IPS-18c (cell line): ENCODE measurements around the gene CNIH2.
"Not testable (repeated sequence)": the region's sequence is repeated elsewhere in the genome, so short reads cannot be mapped to it uniquely, and the experiment has no call there.

Source experiments
- H3K4me3 ChIP-seq: 2 replicates; pipeline ENCODE4 v1.7.0; 2013; ENCODE audit warnings: low read depth, mild to moderate bottlenecking, low read length, moderate library complexity; ENCODE audit not compliant: insufficient read depth
- H3K9me3 ChIP-seq: one replicate; pipeline ENCODE4 v1.6.1; 2013; ENCODE audit warnings: mild to moderate bottlenecking, low read length, moderate library complexity; ENCODE audit not compliant: control insufficient read depth, insufficient read depth

The CNIH2 gene

DNA sequence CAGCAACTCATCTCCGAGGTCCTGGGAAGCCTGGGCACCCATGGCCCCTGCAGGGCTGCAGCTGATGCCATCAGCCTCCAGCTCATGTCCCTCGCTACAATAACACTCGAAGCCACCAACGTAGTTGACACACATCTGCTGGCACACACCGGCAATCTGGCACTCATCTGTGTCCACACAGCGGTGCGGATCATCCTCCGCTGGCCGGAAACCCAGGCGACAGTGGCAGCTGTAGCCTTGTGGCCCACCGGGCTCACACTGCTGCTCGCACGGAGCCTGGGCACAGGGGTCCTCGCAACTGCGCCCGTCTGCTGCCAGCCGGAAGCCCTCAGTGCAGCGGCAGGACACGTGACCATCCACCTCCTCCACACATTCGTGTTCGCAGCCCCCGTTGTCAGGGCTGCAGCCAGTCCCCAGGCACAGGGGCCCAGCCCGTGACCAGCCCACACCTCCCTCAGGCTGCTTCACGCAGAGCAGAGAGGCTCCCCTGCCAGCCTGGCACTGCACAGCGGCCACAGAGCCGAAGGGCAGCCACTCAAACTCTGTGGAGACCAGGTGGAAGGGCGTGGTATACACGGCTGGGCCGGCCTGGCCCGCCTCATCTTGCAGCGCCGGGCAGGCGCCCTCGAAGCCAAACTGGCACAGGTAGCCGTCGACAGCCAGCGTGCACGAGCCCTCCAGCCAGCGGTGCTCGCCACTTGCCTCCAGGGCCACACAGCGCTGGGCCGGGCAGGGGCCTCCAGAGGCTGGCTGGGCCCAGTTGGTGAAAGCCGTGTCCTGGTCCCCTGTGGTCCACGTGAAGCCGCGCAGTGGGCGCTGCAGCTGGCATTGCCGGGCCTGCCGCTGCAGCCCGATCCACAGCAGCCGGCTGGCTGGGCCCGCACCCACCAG is 38.2 kb downstream of the CNIH2 start:
- no peaks in the 10 kb centered on the region for H3K9me3 ChIP-seq
- H3K4me3 ChIP-seq = no peak overlapping the region

DNA sequence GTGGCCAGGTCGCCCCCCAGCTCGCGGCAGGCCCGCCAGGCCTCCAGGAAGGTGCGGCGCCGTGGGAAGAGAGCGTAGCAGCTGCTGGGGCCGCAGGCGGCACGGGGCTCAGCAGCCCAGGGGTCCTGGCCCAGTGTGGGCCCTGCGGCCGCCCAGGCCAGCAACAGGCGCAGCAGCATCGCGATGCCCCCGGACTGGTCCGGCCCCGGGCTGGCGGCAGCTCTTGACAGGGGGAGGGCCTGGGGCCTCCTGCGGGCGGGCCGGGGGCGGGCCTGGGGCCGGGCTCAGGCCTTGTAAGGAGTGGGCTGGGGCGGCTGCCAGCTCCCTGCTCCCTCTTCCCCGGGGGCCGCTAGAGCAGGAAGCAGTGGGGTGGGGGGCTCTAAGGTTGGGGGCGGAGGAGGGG is 38.9 kb downstream of the CNIH2 start, which contains the start of gene CD248:
Gene CD248, minus strand, starts transcription at position 196 of the 403 bp plus-strand sequence. Its CDS starts 17 bp downstream, at position 179.
- H3K9me3 ChIP-seq = no peaks in the 10 kb centered on the region
- H3K4me3 ChIP-seq = no peak within 1 kb of the TSS

GRCh38 chr11:66317322-66317722 is 39.3 kb downstream of the CNIH2 start:
- Histone ChIP-seq H3K9me3 (no peaks in the 10 kb centered on the region), H3K4me3 (no peak overlapping the region)

DNA sequence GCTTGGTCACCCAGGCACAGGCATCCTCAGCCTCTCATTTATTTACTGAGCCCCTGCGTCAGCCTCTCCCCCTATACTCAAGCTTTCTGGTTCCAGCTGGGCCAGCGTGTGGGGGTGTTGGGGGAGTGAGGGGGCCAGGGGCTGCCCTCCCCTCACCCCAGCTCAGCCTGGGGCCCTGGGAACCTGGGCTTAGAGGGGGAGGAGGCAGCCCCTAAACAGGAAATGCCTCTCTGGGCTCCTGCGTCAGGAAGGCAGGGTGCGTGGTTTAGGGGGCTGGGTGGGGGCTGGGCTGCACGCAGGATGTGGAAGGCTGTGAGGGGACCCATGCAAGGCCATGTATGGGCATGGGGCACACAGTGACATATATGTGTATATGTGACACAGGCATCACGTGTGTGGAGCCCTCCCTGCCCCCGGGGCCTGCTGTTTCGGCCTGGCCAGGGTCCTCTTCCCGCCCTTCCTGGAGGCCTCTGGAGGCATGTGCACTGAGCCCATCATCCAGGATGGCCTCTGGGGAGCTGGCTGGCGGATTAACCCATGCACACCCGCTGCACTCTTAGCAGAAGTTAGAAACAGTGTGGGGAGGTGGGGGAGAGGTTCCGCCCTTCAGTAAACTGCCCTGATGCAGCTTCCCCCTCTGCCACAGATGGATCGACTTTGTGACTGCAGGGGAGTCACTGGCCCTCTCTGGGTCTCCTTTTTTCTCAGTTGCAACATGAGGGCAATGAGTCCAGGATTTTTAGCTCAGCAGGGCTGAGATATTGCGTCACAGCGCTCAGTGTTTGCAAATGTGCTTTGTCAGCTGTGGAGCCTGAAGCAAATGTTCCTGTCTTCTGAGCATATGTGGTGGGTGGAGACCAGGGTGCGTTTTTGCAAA is 40.0 kb downstream of the CNIH2 start:
- H3K4me3 ChIP-seq = no peak overlapping the region

GRCh38 chr11:66318600-66318970 is 40.6 kb downstream of the CNIH2 start:
- no peak overlapping the region for H3K4me3 ChIP-seq
- no peaks in the 10 kb centered on the region for H3K9me3 ChIP-seq

More for the DNA sequence above, 40.0 kb downstream of the CNIH2 start:
- no peaks in the 10 kb centered on the region for H3K9me3 ChIP-seq

DNA sequence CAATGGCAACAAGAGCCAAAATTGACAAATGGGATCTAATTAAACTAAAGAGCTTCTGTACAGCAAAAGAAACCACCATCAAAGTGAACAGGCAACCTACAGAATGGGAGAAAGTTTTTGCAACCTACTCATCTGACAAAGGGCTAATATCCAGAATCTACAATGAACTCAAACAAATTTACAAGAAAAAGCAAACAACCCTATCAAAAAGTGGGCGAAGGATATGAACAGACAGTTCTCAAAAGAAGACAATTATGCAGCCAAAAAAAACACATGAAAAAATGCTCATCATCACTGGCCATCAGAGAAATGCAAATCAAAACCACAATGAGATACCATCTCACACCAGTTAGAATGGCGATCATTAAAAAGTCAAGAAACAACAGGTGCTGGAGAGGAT is 42.3 kb downstream of the CNIH2 start:
- not testable (repeated sequence) for H3K9me3 ChIP-seq, H3K4me3 ChIP-seq

- H3K4me3 ChIP-seq, H3K9me3 ChIP-seq: not testable (repeated sequence)
Observed at GRCh38 chr11:66320748-66321147, 42.8 kb downstream of the CNIH2 start.

- Histone ChIP-seq H3K4me3 (no peak overlapping the region), H3K9me3 (no peaks in the 10 kb centered on the region)
Observed at GRCh38 chr11:66321606-66322005, 43.6 kb downstream of the CNIH2 start.

GRCh38 chr11:66322732-66323427 is 44.9 kb downstream of the CNIH2 start:
- Histone ChIP-seq H3K4me3 (no peak overlapping the region), H3K9me3 (no peaks in the 10 kb centered on the region)

DNA sequence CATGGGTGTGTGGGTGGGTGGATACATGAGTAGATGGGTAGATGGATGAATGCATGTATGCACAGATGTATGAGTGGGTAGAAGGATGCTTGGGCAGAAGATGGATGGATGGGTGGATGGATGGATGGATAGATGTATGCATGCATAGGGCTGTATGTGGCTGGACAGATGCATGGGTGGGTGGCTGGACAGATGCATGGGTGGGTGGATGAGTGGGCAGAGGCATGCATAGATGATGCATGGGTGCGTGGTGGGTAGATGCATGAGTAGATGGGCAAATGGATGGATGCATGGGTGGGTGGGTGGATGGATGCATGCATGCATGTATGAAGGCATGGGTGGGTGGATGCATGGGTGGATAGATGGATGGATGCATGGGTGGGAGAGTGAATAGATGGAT is 45.7 kb downstream of the CNIH2 start:
- H3K4me3 ChIP-seq = no peak overlapping the region
- no peaks in the 10 kb centered on the region for H3K9me3 ChIP-seq

GRCh38 chr11:66324664-66325063 is 46.7 kb downstream of the CNIH2 start:
- H3K9me3 ChIP-seq = no peaks in the 10 kb centered on the region
- H3K4me3 ChIP-seq = no peak overlapping the region

- no peaks in the 10 kb centered on the region for H3K9me3 ChIP-seq
Observed at GRCh38 chr11:66325263-66325671, 47.3 kb downstream of the CNIH2 start.

DNA sequence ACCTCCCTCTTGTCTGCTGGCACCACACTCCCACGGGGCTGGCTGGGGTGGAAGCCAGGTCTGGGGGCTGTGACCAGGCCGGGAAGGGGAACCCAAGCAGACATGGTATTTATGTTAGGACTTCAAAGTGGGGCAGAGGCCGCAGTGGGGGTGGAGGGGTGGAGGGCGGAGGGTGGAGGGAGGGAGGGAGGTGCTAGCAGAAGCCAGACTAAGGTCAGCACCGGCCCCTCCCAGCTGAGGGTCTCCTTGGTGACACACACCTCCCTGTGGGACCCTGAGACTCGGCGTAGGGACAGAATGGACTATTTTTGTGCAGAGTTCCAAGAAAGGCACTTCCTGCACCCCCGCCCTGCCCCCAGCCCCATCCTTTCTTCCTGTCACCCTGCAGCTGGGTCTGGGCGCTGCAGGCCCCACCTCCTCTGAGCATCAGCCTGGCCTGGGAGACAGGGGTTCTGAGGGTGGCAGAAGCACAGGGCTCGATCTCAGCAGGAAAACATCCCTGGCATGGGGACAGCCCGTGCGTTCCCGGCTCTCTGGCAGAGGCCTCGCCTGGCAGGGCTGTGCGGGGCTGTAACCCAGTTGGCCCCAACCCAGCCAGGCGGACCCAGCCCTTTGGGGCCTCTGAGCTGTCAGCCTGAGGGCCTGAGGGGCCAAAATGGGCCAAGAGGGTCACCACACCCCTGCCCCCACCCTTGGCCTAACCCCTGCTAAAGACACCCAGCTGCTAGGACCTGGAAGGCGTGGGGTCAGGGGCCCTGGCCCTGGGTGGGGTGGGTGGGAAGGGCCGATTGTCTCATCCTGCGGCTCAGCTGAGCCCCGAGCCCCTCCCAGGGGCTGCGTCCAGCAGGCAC is 48.5 kb downstream of the CNIH2 start:
- Histone ChIP-seq H3K9me3 (no peaks in the 10 kb centered on the region), H3K4me3 (no peak overlapping the region)

More at GRCh38 chr11:66325263-66325671, 47.3 kb downstream of the CNIH2 start:
- H3K4me3 ChIP-seq = no peak overlapping the region

GRCh38 chr11:66327171-66328030 is 49.4 kb downstream of the CNIH2 start:
- no peak overlapping the region for H3K4me3 ChIP-seq

DNA sequence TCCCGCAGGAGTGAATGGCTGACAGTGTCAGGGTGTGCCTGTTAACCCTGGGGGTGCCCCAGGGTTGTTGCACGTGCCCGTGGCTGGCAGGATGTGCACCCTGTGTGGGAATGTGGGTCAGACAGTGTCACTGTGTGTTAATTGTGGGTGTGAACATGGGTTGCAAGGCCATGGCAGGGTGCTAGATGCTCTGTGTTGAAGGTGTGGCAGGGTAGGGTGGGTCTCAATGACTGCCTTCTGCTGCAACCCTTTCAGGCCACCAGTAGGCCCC is 50.0 kb downstream of the CNIH2 start:
- Histone ChIP-seq H3K9me3 (peaks cover 1% of the 10 kb centered on the region), H3K4me3 (no peak overlapping the region)

More at GRCh38 chr11:66327171-66328030, 49.4 kb downstream of the CNIH2 start:
- no peaks in the 10 kb centered on the region for H3K9me3 ChIP-seq
